Stimulated activated CD4-positive, alpha-beta T cell treated with anti-CD3 and anti-CD28 coated beads, Interleukin-2, amount 100 ng/mL, for 48 hours (primary cell): Measurements from ENCODE around the gene RAPGEF3.

Experiments
- DNase-seq, 2 donors: peaks; one replicate each; pipeline ENCODE4 v3.0.0-alpha.2; 2020

The RAPGEF3 gene

DNA sequence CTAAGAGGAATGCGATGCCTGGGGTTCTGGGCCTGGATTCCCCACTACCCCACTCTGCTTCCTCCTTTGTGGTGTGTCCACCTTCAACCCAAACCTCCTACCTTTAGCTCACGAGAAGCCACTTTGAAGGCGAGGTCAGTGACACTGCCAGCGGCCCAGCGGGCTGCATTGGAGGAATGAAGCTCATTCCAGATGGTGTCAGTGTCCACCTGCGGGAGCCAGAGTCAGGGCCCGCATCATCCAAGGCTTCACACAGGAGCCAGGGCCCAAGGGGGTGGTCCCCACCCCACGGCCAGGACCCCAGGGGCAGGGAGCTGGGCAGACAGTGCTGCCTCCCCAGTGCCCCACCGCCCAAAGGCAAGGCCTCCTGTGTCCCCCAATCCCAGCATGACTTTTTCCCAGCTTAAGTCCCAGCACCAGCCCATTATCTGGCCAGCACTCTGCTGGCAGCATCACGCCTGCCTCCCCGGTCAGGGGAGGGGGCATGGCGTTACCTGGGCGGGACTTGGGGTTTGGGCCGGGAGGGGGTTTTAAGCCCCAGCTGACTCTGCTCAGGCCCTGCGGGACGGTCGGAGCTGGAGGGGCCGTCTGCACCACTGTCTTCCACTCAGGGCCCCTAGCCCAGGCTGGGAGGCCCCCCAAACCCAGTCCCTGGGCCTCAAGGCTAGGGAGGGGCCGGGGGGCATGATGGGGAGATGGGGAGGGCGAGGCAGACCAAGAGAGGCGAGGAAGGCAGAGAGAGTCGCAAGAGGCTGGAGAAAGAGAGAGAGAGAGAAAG is 31.2 kb upstream of the RAPGEF3 start:
- DNase-seq, result no peak

DNA sequence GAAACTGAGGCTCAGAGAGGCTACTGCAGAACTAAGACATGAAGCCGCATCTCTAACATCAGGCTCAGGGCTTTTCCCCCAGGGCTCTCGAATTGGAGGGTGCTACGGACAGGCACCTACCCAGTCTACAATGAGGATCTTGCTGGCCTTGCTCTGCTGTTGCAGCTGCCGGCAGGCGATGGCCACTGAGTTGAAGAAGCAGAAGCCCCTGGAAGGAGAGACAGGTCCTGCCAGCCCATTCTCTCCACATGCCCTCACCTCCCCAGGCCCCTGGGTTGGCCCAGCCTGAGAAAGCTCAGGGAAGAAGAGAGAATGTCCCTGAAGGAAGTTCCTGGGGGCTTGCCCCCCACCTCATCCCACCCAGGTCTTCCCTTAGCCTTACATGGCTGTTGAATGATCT is 30.5 kb upstream of the RAPGEF3 start:
- no peak for DNase-seq

DNA sequence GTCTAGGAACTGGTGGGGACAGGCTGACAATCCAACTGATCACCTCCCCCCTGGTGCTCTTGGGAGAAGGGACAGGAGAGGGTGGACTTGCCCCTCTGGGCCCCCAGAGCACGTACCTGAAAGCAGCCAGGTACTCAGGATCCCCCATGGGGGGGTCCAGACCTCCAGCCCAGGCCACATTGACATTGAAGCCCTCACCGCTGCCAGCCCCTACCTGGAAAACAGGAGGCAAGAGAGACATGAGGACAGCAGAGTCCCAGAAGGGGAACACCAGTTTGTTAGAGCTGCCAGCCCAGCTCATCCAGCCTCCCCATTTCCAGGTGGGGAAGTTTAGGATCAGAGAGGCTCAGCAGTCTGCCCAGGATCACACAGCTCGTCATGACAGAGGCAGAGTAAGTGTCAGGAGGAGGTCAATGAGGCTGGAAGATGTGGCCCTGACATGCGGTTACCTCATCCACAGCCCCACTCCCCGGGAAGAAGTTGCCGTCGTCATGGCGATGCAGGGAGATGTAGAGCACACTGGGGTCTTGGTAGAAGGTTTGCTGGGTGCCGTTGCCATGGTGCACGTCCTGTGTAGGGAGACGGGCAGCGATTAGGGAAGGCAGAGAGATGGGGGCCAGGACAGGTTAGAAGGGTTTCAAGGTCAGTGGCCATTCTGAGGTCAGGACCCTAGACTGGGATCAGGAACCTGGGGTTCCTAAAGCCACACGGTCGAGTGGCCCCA is 29.1 kb upstream of the RAPGEF3 start:
- no peak for DNase-seq

DNA sequence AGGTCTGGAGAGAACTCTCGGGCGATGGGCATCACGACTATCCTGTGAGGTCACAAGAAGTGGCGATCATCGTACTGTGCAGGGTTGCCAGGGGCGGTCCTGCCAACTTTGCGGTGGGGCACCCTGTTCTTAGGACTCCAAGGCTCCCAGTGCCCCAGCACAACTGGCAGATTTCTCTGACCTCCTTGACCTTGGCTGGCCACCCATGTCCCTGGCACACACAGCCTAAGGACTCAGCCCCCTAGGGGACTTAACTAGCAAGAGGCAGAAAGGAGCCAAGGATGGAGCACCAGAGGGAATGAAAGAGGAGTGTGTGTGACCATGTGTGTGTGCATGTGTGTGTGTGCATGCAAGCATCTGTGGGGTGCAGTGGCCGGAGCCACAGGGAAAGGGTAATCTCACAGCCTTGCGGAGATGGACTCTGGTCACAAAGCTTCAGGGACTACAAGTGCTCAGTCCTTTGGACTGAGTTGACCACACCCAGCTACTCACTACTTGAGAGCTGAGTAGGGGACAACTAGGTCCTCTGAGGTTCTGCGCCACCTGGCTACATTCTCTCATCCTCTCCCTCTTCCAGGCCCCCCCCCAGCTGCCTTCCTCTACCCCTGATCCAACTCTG is 28.1 kb upstream of the RAPGEF3 start:
- no peak for DNase-seq

DNA sequence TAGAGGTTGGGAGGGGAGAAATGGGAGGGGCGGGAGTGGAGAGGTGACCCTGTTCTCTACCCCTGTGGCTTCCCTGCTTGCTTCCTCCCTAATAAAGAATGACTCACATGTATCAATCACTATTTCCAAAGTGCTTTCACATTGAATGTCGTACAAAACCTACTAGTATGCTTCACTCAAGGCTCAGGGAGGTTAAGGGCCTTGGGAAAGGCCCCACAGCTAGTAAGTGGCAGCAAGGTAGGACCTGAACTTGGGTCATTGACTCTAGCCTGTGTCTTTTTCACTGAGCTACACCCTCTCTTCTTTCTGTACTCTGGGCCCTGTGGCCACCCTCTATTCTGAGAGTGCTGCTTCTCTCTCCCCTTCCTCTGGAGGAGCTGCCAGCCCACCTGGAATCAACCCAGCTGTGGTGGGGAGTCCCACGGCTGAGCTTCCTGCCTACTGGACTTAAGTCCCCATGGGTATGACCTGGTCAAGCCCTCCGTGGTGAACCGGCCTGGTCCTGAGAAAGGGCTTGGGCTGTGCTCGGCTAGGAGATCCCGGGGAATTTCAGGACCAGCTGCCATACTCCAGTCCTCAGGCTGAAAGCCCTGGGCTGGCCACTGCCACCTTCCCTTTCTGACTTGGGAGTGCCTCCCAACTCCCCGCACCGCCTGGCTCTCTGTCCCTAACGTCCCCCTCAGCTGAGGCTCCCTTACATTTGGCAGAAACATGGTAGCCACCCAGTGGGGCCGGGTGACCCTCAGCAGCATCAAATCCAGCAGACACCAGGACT is 27.4 kb upstream of the RAPGEF3 start:
- no peak for DNase-seq

DNA sequence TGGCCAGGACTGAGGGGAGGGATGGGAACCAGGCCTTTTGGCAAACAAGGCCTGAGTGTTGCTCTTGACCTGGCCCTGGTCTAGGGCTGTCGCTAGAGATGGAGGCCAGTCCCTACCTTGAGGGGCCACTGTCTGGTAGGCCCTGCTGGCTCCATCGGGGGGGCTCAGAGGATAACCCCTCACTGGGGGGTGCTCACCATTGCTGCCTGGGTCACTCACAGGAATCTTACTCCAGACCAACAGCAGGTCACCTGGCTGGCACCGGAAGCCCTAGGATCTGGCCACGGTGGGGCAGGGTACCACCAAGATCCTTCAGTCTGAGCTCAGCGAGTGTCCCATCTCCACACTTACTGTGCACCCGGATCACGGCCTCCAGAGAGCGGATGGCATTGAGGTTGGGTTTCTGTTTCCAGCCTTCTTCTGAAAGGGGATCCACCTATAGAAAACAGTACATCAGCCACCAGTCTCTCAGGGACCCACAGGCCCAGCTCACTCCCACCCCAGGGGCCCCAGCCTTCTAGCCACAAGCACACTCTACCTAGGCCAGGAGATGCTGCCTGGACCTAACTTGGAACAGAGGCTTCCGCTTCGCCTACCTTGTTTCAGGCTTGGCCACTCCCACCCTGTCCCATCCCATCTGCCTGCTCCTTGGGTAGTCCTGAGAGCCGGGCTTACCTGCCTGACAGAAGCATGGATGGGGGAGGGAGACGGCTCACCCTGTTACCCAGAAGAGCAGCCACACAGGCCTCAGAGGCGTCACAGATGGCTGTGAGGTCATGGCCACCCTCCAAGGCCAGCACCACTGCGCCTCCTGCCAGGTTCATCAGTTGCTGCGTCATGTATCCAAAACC is 26.6 kb upstream of the RAPGEF3 start:
- DNase-seq, result no peak

DNA sequence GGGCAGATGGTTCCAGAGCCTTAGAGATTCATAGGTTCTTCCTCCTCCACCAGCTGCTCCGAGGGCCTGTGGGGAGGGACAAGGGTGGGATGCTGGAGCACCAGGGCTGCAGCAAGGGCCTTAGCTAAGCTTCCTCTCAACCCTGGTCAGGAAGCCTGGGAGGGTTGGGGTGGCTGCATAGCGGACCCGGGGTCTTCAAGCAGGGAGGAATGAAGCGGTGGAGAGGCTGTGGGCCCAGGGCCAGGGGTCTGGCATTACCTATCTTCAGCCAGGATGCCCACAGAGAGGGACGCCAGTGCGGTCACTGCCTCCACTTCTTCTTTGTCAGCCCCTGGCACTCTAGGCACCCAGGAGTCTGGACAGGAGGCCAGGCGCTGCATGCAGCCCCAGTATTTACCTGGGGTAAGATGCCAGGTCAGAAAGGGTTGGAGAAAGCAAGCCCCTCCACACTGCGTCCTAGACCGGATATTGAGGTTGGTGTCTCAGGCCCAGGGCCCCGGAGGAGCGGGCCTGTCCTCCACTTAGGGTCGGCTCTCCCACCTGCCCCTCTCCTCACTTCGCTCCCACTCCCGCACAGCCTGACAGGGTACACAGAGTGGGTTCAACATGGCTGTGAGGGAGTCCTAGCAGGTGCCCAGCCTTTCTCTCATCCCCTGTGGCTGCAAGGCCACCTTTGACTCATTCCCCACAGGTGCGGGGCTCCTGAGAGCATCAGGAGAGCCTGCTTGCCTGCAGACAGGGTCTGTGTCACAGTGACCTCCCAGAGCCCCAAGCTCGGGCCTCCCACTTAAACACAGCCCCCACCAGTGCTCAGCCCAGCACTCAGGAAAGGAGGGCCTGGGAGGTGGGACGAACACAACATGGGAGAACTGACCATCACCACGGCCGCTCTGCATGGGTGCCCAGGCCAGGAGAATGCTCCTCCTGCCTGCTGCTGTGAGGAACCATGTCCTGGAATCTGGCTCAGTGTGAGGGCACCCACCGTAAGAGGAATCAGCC is 25.4 kb upstream of the RAPGEF3 start:
- no peak for DNase-seq

DNA sequence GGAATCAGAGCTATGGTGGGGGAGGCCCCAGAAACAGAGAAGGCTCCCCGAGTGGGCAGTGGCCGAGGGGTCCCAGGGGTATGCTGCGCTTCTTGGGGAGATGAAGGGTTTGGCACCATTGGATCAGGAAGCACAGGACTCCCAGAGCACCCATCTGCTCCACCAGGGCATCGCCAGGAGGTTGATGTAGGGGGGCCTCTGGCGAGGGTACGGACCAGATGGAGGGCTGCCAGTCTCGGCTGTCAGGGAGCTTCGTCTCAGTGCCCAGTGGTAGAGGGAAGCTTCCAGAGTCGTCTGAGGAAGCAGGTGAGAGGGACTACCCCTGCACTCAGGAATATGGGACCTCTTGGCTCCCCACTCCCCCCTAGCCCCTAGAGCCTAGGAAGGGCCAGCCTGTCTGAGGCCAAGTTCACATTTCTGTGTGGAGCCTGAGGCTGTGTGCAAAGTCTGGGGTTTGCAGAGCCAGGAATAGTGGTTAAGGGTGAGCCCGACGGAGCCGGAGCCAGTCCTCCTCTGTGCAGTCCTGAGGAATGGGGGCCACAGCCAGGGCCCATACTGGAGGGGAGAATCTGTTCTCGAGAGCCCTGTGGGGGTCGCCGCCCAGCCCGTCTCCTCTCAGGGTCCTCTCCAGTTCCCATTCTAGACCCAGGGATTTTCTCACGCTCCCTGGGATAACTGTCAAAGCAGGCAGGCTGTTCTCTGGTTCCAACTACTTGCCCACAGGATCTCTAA is 24.5 kb upstream of the RAPGEF3 start:
- no peak for DNase-seq

DNA sequence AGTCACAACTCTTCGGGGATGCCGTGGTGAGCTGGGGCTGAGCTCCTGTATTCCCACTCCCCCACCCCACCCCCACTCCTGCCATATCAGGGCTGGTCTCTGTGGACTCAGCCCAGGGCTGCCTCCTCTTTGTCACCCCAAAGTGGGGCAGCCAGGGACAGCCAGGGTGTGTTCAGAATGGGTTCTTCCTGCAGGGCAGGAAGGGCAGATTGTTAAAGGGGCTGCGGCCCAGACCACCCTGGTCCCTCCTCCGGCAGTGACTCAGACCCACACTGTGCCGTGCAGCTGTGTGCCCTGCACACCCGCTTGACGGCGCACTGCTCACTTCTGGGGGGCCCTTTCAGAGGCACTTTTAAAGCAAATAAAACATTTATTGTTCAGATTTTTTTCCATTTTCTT is 23.7 kb upstream of the RAPGEF3 start:
- DNase-seq, result no peak

DNA sequence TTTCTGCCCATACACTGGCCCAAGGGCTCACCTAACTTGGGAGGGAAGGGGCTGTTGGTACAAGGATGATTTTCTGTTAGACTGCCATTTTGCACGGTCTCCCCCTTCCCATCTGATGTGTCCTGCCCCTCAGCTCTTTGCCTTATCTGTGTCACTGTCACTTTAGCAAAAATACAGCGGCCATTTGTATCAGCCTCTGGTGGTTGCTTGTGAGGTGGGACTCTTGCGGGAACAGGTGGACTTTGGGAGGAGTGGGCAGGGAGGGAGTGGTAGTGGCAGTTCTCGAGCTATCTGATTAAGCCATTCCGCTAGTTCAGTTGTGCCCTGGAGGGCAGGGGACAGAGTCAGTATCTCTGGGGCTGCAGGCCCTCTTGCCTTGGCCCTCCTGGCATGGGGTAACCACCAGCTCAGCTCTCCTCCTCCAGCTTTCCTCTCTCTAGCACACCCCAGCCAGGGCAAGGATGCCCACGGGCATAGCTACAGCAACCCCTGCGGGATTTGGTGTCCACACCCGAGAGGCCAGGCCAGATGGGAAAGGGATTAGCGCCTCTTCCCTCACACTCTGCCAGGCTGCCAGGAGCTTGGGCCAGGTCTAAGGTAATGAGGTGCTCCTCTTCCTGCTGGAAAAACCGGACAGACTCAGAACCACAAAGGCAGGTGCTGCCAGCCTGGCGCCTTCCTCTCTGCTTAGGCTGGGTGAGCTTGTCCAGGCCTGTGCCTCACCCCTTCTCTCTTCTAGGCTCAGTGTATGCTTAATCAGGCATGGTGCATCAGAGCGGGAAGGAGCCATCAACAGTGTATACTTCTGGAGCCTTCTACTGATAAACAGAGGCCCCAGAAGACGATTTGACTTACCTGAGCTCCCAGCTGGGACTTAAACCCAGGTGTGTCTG is 23.0 kb upstream of the RAPGEF3 start:
- no peak for DNase-seq

DNA sequence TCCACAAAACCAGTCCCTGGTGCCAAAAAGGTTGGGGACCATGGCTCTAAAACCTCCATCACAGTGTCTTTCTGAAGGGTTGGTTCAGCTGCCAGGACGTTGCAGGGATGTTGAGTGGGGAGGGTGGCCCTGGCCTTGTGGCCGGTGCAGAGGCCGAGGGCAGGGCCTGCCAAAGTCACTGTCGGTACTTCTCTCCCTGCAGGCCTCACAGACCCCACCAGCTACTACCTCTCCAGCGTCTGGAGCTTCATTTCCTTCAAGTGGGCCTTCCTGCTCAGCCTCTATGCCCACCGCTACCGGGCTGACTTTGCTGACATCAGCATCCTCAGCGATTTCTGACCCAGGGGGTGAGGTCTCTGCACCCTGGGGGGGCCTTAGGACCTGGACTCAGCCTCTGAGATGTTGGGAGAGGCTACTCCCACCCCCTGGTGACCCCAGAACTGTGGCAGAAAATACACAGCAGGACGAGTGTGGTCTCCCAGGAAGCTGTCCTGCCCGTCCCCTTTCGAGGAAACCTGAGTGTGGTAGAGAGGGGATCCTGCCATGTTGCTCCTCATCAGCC is 21.3 kb upstream of the RAPGEF3 start:
- no peak for DNase-seq

DNA sequence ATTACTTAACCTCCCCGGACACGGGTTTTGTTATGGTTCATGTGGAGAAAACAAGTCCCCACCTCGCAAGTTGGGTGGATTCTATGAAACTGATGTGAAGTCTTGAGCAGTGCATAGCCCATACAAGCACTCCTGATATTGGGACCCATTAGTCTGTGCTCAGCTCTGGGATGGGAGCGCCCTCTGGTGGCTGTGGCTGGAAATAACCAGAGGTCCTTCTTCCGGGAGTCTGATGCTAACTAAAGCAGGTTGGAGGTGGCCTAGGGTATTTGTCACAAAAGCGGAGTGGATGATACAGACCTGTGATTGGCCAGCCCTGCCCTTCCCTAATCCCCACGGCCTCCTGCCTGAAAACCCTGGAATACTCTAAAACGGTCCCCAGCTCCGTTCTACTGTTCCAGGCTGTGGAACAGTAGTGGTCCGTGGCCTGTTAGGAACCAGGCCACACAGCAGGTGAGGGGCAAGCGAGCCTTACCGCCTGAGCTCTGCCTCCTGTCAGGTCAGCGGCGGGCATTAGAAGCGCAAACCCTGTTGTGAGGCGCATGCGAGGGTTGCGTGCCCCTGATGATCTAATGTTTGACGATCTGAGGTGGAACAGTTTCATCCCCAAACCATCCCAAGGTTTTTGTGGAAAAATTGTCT is 20.7 kb upstream of the RAPGEF3 start:
- peak; percentile 96 to 97 for DNase-seq

DNA sequence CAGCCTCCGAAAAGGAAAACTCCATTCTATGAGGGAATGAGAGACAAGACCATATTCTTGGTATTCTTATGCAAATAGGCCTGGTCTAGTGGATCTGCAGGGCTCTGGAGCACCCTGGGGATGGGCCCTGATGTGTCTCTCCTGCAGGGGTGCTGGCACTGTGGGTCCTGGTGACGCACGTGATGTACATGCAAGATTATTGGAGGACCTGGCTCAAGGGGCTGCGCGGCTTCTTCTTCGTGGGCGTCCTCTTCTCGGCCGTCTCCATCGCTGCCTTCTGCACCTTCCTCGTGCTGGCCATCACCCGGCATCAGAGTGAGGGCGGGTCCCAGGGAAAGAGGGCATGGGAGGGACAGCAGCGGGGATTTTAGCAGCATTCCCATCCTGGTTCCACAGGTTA is 20.2 kb upstream of the RAPGEF3 start:
- no peak for DNase-seq

DNA sequence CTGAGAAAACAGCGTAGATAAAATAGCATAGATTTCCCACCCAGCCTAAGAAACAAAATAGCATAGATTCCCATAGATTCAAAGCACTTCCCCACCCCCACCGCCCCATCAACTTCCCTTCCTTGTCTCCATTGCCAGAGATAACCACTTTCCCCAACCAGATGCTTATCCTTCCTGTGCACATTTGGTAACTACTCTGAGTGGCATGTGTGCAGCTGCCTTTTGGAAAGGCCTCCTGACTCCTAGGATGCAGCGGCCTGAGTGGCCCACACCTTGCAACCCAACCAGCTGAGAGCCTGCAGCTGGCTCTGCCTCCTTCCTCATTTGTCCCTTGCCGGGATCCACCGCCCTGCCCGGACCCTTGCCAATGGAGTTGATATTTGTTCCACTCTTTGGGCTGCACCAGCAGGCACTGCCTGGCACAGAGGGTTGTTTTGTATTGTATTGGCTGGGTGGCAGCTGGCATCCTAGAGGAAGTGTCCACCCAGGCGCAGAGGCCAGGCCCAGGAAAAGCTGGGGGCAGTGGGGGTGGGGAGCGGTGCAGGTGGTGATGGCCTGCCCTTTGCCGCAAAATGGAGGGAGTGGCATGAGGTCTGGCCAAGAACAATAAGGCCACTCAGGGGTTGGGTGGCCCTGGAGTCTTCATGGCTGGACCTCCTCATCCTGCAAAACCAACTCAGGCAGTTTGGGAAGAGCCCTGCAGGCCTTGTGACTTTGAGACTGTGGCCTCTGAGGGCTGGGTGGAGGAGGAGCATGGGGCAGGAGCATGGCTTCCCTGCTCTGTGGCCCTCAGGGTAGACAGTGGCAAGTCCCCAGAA is 19.3 kb upstream of the RAPGEF3 start:
- no peak for DNase-seq

DNA sequence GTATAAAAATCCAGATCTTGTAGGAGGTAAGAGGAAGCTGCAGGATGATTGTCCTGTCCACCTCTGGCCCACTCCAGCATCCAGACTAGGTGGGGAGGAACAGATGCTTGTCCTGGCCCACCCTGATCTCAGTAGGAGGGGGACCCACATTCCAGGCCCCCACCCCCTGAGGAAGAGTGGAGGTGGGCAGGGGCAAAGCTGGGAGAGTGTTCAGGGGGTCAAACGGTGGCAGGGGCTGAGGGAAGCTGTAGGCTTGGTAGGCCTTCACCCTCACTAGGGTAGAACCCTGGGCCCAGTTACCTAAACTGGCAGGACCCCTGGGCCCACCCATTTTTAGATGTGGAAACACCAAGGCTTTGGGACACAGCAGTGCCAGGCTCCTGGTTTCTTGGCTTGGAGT is 18.5 kb upstream of the RAPGEF3 start:
- no peak for DNase-seq

DNA sequence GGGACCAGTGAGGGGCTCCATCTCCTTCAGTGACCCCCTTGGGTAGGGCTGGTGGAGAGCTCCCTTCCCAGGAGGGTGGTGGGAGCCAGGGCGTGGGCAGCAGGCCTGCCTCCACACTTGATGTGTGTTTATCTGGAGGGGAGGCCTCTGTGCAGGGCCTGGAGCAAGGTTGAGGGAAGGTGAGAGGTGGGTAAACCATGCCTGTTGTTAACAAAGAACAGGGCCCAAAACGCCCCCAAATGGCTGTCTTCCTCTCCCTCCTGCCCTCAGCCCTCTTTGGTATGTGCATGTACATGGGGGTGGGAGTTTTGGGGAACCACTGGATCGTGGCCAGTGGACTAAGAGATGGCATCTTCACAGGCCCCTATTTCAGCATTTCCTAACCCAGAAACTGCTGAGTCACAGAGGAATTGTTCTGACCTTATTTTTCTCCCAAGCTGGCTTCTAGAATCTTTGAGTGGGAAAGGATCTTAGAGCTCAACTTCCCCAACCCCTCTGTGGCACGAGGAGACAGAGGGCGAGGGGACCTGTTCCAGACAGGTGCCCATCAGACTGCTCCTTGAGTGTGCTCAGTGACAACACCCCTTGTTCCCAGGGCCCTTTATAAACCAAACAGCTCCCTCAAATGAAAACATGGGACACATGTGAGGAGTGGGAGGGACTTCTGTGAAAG is 17.9 kb upstream of the RAPGEF3 start:
- no peak for DNase-seq
